GM08714 (cell line): ENCODE data around the gene POFUT2.
"Not testable (repeated sequence)": the region's sequence is repeated elsewhere in the genome, so short reads cannot be mapped to it uniquely, and the experiment has no call there.

Experiments used
- H3K4me3 ChIP-seq: fragments of 200-500 bp; sonication (Bioruptor generic); 2 replicates; pipeline ENCODE4 v1.5.1; 2014; ENCODE audit warnings: mild to moderate bottlenecking, low read length, inconsistent platforms
- ZNF274 ChIP-seq: IDR thresholded peaks from 2 replicates; pipeline ENCODE4 v1.6.1; 2012; ENCODE audit warnings: mild to moderate bottlenecking, low read depth, low read length

The POFUT2 gene

GRCh38 chr21:45320261-45321025 lies 32.7 kb upstream of the POFUT2 start:
- no peak overlapping the region for H3K4me3 ChIP-seq
- TF ChIP-seq ZNF274: no peak

- no peak for TF ChIP-seq ZNF274
- H3K4me3 ChIP-seq: no peak overlapping the region
Measured at GRCh38 chr21:45319461-45320211, 31.9 kb upstream of the POFUT2 start.

- TF ChIP-seq ZNF274: no peak
- no peak overlapping the region for H3K4me3 ChIP-seq
Measured at GRCh38 chr21:45318556-45319404, 31.1 kb upstream of the POFUT2 start.

GRCh38 chr21:45318146-45318555 lies 30.5 kb upstream of the POFUT2 start:
- H3K4me3 ChIP-seq: no peak overlapping the region
- no peak for TF ChIP-seq ZNF274

- H3K4me3 ChIP-seq: no peak overlapping the region
- no peak for TF ChIP-seq ZNF274
Measured at GRCh38 chr21:45317398-45318145, 29.9 kb upstream of the POFUT2 start.

- no peak overlapping the region for H3K4me3 ChIP-seq
- no peak for TF ChIP-seq ZNF274
Measured at GRCh38 chr21:45316871-45317397, 29.2 kb upstream of the POFUT2 start.

GRCh38 chr21:45315676-45316470 lies 28.2 kb upstream of the POFUT2 start:
- not testable (repeated sequence) for H3K4me3 ChIP-seq

- TF ChIP-seq ZNF274: no peak
- no peak overlapping the region for H3K4me3 ChIP-seq
Measured at GRCh38 chr21:45313682-45314081, 26.0 kb upstream of the POFUT2 start.

- TF ChIP-seq ZNF274: no peak
- H3K4me3 ChIP-seq: no peak overlapping the region
Measured at GRCh38 chr21:45313015-45313414, 25.3 kb upstream of the POFUT2 start.

- no peak for TF ChIP-seq ZNF274
- no peak overlapping the region for H3K4me3 ChIP-seq
Measured at GRCh38 chr21:45312296-45312695, 24.6 kb upstream of the POFUT2 start.

GRCh38 chr21:45310459-45310858 lies 22.8 kb upstream of the POFUT2 start:
- TF ChIP-seq ZNF274: no peak

GRCh38 chr21:45309987-45310381 lies 22.3 kb upstream of the POFUT2 start:
- TF ChIP-seq ZNF274: no peak

More at GRCh38 chr21:45310459-45310858, 22.8 kb upstream of the POFUT2 start:
- no peak overlapping the region for H3K4me3 ChIP-seq

More at GRCh38 chr21:45309987-45310381, 22.3 kb upstream of the POFUT2 start:
- H3K4me3 ChIP-seq: no peak overlapping the region
